ENCODE measurements around the gene GASK1A.

GASK1A gene

GRCh38 chr3:43022121-43022520 lies 43.0 kb downstream of the GASK1A start:
- DNase-seq = no peak
- Mint-ChIP-seq H3K4me3 (no peak overlapping the region), H3K4me1 (no peaks in the 10 kb centered on the region), H3K9me3 (no peaks in the 10 kb centered on the region), H3K27me3 (ENCODE audit: low read depth, poor library complexity) (peaks cover 10% of the 10 kb centered on the region), H3K27ac (no peak overlapping the region), H3K36me3 (ENCODE audit: low read depth) (no peaks in the 10 kb centered on the region)
- no peak for TF ChIP-seq CTCF (IDR thresholded peaks at IDR 0.05)

GRCh38 chr3:43023066-43023465 lies 44.0 kb downstream of the GASK1A start:
- DNase-seq = no peak
- H3K4me1 Mint-ChIP-seq = no peaks in the 10 kb centered on the region
- H3K9me3 Mint-ChIP-seq = no peaks in the 10 kb centered on the region
- no peak overlapping the region for H3K4me3 Mint-ChIP-seq
- peaks cover 12% of the 10 kb centered on the region for H3K27me3 Mint-ChIP-seq (ENCODE audit: low read depth, poor library complexity)
- TF ChIP-seq CTCF (IDR thresholded peaks at IDR 0.05) = no peak
- H3K27ac Mint-ChIP-seq = no peak overlapping the region
- no peaks in the 10 kb centered on the region for H3K36me3 Mint-ChIP-seq (ENCODE audit: low read depth)

GRCh38 chr3:43023746-43024145 lies 44.6 kb downstream of the GASK1A start:
- no peak for DNase-seq

GRCh38 chr3:43024181-43024885 lies 45.2 kb downstream of the GASK1A start:
- H3K27ac Mint-ChIP-seq = no peak overlapping the region
- no peaks in the 10 kb centered on the region for H3K9me3 Mint-ChIP-seq
- H3K36me3 Mint-ChIP-seq (ENCODE audit: low read depth) = no peaks in the 10 kb centered on the region
- no peak for TF ChIP-seq CTCF (IDR thresholded peaks at IDR 0.05)
- no peak for DNase-seq
- no peak overlapping the region for H3K4me3 Mint-ChIP-seq
- H3K27me3 Mint-ChIP-seq (ENCODE audit: low read depth, poor library complexity) = peaks cover 12% of the 10 kb centered on the region
- no peaks in the 10 kb centered on the region for H3K4me1 Mint-ChIP-seq

More at GRCh38 chr3:43023746-43024145, 44.6 kb downstream of the GASK1A start:
- no peak overlapping the region for H3K27ac Mint-ChIP-seq
- H3K4me1 Mint-ChIP-seq = no peaks in the 10 kb centered on the region
- H3K4me3 Mint-ChIP-seq = no peak overlapping the region
- H3K9me3 Mint-ChIP-seq = no peaks in the 10 kb centered on the region
- TF ChIP-seq CTCF (IDR thresholded peaks at IDR 0.05) = no peak
- H3K36me3 Mint-ChIP-seq (ENCODE audit: low read depth) = no peaks in the 10 kb centered on the region
- H3K27me3 Mint-ChIP-seq (ENCODE audit: low read depth, poor library complexity) = peaks cover 12% of the 10 kb centered on the region

- no peaks in the 10 kb centered on the region for H3K9me3 Mint-ChIP-seq
- TF ChIP-seq CTCF (IDR thresholded peaks at IDR 0.05) = no peak
- no peak for DNase-seq
- no peak overlapping the region for H3K27ac Mint-ChIP-seq
- no peaks in the 10 kb centered on the region for H3K4me1 Mint-ChIP-seq
- peaks cover 16% of the 10 kb centered on the region for H3K27me3 Mint-ChIP-seq (ENCODE audit: low read depth, poor library complexity)
- no peaks in the 10 kb centered on the region for H3K36me3 Mint-ChIP-seq (ENCODE audit: low read depth)
- no peak overlapping the region for H3K4me3 Mint-ChIP-seq
Measured at GRCh38 chr3:43025423-43025822, 46.3 kb downstream of the GASK1A start.

- Mint-ChIP-seq H3K36me3 (ENCODE audit: low read depth) (no peaks in the 10 kb centered on the region), H3K27me3 (ENCODE audit: low read depth, poor library complexity) (peaks cover 15% of the 10 kb centered on the region)
- DNase-seq = no peak
Measured at GRCh38 chr3:43028001-43028400, 48.9 kb downstream of the GASK1A start.

More at GRCh38 chr3:43028001-43028400, 48.9 kb downstream of the GASK1A start:
- no peak for TF ChIP-seq CTCF (IDR thresholded peaks at IDR 0.05)
- H3K9me3 Mint-ChIP-seq = no peaks in the 10 kb centered on the region
- no peak overlapping the region for H3K4me3 Mint-ChIP-seq
- no peak overlapping the region for H3K27ac Mint-ChIP-seq
- no peaks in the 10 kb centered on the region for H3K4me1 Mint-ChIP-seq

Data from nephron progenitor cell (in vitro differentiated cells).